HepG2 (cell line): ENCODE data around the gene CHST6. TPM values are rescaled to one million over a fixed set of nuclear protein-coding genes. Genes with fewer than 3 reads are reported as not detected.
A peak's percentile ranks its signal among the peaks of the same experiment; 100 is the strongest.

Source experiments
- ARNT2 ChIP-seq: sonication (generic); formaldehyde crosslinking; IDR thresholded peaks from 2 replicates; pipeline ENCODE4 v1.8.0; 2022; ENCODE audit warnings: mild to moderate bottlenecking, low read depth, missing genetic modification reagents, moderate library complexity
- ESRRA ChIP-seq: sonication (generic); formaldehyde crosslinking; IDR thresholded peaks from 2 replicates; pipeline ENCODE4 v1.5.1; 2020; ENCODE audit warnings: mild to moderate bottlenecking, low read depth, missing genetic modification reagents
- KDM2A ChIP-seq: sonication (generic); formaldehyde crosslinking; IDR thresholded peaks from 2 replicates; pipeline ENCODE4 v1.4.0; 2020; ENCODE audit warnings: low read depth, missing genetic modification reagents, borderline replicate concordance
- MAF1 ChIP-seq: sonication (generic); formaldehyde crosslinking; IDR thresholded peaks from 2 replicates; pipeline ENCODE4 v1.5.0; 2020; ENCODE audit warnings: missing genetic modification reagents, borderline replicate concordance
- RFX5 ChIP-seq: IDR thresholded peaks from 2 replicates; pipeline ENCODE4 v1.6.1; 2011; ENCODE audit warnings: low read depth, low read length, improper control_type of control experiment
- TAF1 ChIP-seq: sonication (generic); formaldehyde crosslinking; IDR thresholded peaks from 2 replicates; pipeline ENCODE4 v1.4.0; 2020; ENCODE audit warnings: missing genetic modification reagents
- ZNF256 ChIP-seq: sonication (generic); formaldehyde crosslinking; conservative IDR thresholded peaks from 2 replicates; pipeline ENCODE4 v1.4.0; 2020; ENCODE audit warnings: missing genetic modification reagents
- ZNF788 ChIP-seq: sonication (generic); formaldehyde crosslinking; IDR thresholded peaks from 2 replicates; pipeline ENCODE4 v1.5.0; 2020; ENCODE audit warnings: mild to moderate bottlenecking, missing genetic modification reagents, borderline replicate concordance
- ZNF800 ChIP-seq: sonication (generic); formaldehyde crosslinking; IDR thresholded peaks from 2 replicates; pipeline ENCODE4 v1.4.0; 2020; ENCODE audit warnings: missing genetic modification reagents
- polyA plus RNA-seq, 8 experiments: library from polyadenylated mRNA; depleted of rRNA in 3 of 8; stranded (reverse) in 7 of 8; unstranded in 1 of 8; fragments of >200 nt; fragmentation: Illumina TruSeq in 4 of 8; extraction: Trizol in 4 of 8; gene quantifications; 2 replicates each; pipeline versions ENCODE4 v1.2.1 to v1.2.3, GENCODE V29; 2011 to 2016; ENCODE audit warnings: low read depth in 4 of 8, missing spikeins in 1 of 8, mixed read lengths in 1 of 8; ENCODE audit not compliant: insufficient read depth in 1 of 8
- total RNA-seq, 5 experiments: library from RNA; depleted of rRNA; stranded (reverse); fragments of >200 nt; fragmentation: Illumina TruSeq; extraction: Trizol; gene quantifications; 2 replicates each; pipeline ENCODE4 v1.2.3, GENCODE V29; 2016; ENCODE audit warnings: low read depth in 1 of 5
- TF ChIP-seq, protein P1 (sequence below): sonication (generic); formaldehyde crosslinking; IDR thresholded peaks from 2 replicates; pipeline ENCODE4 v1.4.0; 2020; ENCODE audit warnings: missing genetic modification reagents
- TF ChIP-seq, protein P2 (sequence below): sonication (generic); formaldehyde crosslinking; IDR thresholded peaks from 2 replicates; pipeline ENCODE4 v1.5.0; 2020; ENCODE audit warnings: mild to moderate bottlenecking, missing genetic modification reagents, borderline replicate concordance
- TF ChIP-seq, protein P3 (sequence below): sonication (generic); formaldehyde crosslinking; IDR thresholded peaks from 2 replicates; pipeline ENCODE4 v1.5.0; 2020; ENCODE audit warnings: mild to moderate bottlenecking, missing genetic modification reagents, moderate library complexity
- TF ChIP-seq, protein P4 (sequence below): sonication (generic); formaldehyde crosslinking; IDR thresholded peaks from 2 replicates; pipeline ENCODE4 v1.4.0; 2020; ENCODE audit warnings: mild to moderate bottlenecking, missing genetic modification reagents
- TF ChIP-seq, protein P5 (sequence below): sonication (generic); formaldehyde crosslinking; IDR thresholded peaks from 2 replicates; pipeline ENCODE4 v1.5.0; 2020; ENCODE audit warnings: missing genetic modification reagents, mild to moderate bottlenecking, borderline replicate concordance

The CHST6 gene
- total and polyA plus RNA-seq, 2 of the 13 experiments (the other 11 are each of a cell fraction or from before 2014, with no cell fraction given) = 0.18 to 0.91 TPM

GRCh38 chr16:75495076-75495674, at the start of gene CHST6 (continued):
- TF ChIP-seq, protein P1, sequence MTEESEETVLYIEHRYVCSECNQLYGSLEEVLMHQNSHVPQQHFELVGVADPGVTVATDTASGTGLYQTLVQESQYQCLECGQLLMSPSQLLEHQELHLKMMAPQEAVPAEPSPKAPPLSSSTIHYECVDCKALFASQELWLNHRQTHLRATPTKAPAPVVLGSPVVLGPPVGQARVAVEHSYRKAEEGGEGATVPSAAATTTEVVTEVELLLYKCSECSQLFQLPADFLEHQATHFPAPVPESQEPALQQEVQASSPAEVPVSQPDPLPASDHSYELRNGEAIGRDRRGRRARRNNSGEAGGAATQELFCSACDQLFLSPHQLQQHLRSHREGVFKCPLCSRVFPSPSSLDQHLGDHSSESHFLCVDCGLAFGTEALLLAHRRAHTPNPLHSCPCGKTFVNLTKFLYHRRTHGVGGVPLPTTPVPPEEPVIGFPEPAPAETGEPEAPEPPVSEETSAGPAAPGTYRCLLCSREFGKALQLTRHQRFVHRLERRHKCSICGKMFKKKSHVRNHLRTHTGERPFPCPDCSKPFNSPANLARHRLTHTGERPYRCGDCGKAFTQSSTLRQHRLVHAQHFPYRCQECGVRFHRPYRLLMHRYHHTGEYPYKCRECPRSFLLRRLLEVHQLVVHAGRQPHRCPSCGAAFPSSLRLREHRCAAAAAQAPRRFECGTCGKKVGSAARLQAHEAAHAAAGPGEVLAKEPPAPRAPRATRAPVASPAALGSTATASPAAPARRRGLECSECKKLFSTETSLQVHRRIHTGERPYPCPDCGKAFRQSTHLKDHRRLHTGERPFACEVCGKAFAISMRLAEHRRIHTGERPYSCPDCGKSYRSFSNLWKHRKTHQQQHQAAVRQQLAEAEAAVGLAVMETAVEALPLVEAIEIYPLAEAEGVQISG = peak; percentile 28; the same call in 1 of the 2 replicates
- TF ChIP-seq MAF1 (CRISPR knock-in tag) (no peak), ZNF800 (peak; percentile 99), ESRRA (CRISPR knock-in tag) (no peak), ZNF788 (CRISPR knock-in tag) (peak; percentile 38; the same call in 1 of the 2 replicates), ZNF256 (CRISPR knock-in tag) (no peak), RFX5 (no peak), ARNT2 (CRISPR knock-in tag) (no peak), TAF1 (CRISPR knock-in tag) (0 out of 2 replicates have a peak, but pooled peaks have one; percentile 7), KDM2A (CRISPR knock-in tag) (peak; percentile 23; the same call in 1 of the 2 replicates)
- TF ChIP-seq, protein P2, sequence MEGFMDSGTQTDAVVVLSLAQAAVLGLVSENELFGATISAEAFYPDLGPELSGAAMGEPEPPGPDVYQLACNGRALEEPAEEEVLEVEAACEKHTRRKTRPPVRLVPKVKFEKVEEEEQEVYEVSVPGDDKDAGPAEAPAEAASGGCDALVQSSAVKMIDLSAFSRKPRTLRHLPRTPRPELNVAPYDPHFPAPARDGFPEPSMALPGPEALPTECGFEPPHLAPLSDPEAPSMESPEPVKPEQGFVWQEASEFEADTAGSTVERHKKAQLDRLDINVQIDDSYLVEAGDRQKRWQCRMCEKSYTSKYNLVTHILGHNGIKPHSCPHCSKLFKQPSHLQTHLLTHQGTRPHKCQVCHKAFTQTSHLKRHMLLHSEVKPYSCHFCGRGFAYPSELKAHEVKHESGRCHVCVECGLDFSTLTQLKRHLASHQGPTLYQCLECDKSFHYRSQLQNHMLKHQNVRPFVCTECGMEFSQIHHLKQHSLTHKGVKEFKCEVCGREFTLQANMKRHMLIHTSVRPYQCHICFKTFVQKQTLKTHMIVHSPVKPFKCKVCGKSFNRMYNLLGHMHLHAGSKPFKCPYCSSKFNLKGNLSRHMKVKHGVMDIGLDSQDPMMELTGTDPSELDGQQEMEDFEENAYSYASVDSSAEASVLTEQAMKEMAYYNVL = no peak
- TF ChIP-seq, protein P3, sequence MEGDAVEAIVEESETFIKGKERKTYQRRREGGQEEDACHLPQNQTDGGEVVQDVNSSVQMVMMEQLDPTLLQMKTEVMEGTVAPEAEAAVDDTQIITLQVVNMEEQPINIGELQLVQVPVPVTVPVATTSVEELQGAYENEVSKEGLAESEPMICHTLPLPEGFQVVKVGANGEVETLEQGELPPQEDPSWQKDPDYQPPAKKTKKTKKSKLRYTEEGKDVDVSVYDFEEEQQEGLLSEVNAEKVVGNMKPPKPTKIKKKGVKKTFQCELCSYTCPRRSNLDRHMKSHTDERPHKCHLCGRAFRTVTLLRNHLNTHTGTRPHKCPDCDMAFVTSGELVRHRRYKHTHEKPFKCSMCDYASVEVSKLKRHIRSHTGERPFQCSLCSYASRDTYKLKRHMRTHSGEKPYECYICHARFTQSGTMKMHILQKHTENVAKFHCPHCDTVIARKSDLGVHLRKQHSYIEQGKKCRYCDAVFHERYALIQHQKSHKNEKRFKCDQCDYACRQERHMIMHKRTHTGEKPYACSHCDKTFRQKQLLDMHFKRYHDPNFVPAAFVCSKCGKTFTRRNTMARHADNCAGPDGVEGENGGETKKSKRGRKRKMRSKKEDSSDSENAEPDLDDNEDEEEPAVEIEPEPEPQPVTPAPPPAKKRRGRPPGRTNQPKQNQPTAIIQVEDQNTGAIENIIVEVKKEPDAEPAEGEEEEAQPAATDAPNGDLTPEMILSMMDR (CRISPR knock-in tag) = no peak
- TF ChIP-seq, protein P4, sequence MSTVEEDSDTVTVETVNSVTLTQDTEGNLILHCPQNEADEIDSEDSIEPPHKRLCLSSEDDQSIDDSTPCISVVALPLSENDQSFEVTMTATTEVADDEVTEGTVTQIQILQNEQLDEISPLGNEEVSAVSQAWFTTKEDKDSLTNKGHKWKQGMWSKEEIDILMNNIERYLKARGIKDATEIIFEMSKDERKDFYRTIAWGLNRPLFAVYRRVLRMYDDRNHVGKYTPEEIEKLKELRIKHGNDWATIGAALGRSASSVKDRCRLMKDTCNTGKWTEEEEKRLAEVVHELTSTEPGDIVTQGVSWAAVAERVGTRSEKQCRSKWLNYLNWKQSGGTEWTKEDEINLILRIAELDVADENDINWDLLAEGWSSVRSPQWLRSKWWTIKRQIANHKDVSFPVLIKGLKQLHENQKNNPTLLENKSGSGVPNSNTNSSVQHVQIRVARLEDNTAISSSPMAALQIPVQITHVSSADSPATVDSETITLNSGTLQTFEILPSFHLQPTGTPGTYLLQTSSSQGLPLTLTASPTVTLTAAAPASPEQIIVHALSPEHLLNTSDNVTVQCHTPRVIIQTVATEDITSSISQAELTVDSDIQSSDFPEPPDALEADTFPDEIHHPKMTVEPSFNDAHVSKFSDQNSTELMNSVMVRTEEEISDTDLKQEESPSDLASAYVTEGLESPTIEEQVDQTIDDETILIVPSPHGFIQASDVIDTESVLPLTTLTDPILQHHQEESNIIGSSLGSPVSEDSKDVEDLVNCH = no peak
- TF ChIP-seq, protein P5, sequence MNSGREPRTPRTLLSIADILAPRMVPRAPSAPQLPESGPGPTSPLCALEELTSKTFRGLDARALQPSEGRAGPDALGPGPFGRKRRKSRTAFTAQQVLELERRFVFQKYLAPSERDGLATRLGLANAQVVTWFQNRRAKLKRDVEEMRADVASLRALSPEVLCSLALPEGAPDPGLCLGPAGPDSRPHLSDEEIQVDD = no peak
